HUES64 (cell line): ENCODE measurements around the gene KPNB1.

ENCODE experiments used
- H3K27ac ChIP-seq: 2 replicates; pipeline ENCODE4 v1.7.0; 2013; ENCODE audit warnings: low read depth, low read length, inconsistent platforms
- H3K27me3 ChIP-seq: 2 replicates; pipeline ENCODE4 v1.6.1; 2013; ENCODE audit warnings: mild to moderate bottlenecking, low read length; ENCODE audit not compliant: insufficient read depth
- H3K36me3 ChIP-seq: 2 replicates; pipeline ENCODE4 v1.6.1; 2013; ENCODE audit warnings: mild to moderate bottlenecking, low read length; ENCODE audit not compliant: insufficient read depth
- H3K4me1 ChIP-seq: 2 replicates; pipeline ENCODE4 v1.6.1; 2013; ENCODE audit warnings: mild to moderate bottlenecking, low read length, moderate library complexity; ENCODE audit not compliant: insufficient read depth
- H3K4me3 ChIP-seq: 2 replicates; pipeline ENCODE4 v1.5.1; 2013; ENCODE audit warnings: mild to moderate bottlenecking, low read length, moderate library complexity
- H3K9ac ChIP-seq: 2 replicates; pipeline ENCODE4 v1.6.1; 2013; ENCODE audit warnings: mild to moderate bottlenecking, low read depth, low read length
- H3K9me3 ChIP-seq: 2 replicates; pipeline ENCODE4 v1.6.1; 2013; ENCODE audit warnings: low read depth, low read length; ENCODE audit not compliant: insufficient read depth
- WGBS: fragments of 150-250, 120-280 bp; methylation state at CpG from one replicate; pipeline ENCODE4 v1.1.7; 2013; ENCODE audit warnings: missing lambda C conversion rate; 5-methylcytosine and 5-hydroxymethylcytosine counted together

The KPNB1 gene

DNA sequence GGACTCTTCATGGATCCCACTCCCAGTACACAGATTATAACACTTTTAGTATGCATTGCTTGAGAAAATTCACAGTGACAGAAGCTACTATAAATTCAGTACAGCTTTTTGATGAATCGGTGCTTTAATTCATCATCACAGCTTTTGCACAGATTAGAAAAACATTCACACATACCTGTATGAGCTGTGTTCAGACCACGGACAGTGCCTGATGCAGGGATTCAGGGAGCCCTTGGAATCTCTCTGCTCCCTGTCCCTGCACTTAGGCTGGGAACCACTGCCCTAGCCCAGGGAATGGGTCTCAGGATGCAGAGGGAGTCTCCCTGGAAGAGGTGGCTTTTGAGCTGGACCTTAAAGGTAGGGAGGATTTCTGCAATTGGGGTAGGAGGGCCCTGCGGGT lies 58.2 kb downstream of the KPNB1 start:
- Histone ChIP-seq H3K4me3 (peak overlapping the region; percentile 45; the same call in 1 of the 2 replicates), H3K9ac (no peak overlapping the region), H3K36me3 (no peaks in the 10 kb centered on the region), H3K27ac (no peak overlapping the region), H3K9me3 (no peaks in the 10 kb centered on the region), H3K4me1 (no peaks in the 10 kb centered on the region), H3K27me3 (peaks cover 34% of the 10 kb centered on the region)
- WGBS = 64% methylated on average over 3 of the region's 3 CpGs

DNA sequence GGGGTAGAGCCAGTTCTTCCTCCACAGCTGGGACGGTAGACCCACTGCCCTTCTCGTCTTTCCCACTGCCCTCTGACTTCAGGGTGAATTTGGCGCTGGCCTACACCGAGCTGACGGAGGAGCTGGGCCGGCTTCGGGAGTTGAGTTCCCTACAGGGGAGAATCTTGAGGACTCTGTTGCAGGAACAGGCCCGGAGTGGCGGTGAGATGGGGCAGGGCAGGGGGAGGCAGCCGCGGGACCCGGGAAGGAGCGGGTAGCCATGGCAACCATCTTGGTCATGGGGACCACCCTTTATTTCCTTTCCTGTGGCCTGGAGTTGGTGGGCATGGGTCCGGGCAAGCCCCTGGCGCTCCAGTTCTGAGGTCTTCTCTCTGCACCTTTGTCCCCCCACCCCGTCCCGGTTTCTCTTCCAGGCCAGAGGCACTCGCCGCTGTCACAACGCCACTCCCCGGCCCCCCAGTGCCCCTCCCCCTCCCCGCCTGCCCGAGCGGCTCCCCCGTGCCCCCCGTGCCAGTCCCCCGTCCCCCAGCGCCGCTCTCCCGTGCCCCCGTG lies 58.7 kb downstream of the KPNB1 start:
- 19% methylated on average over 28 of the region's 31 CpGs for WGBS
- no peak overlapping the region for H3K9ac ChIP-seq
- peak overlapping the region; percentile 45 for H3K4me3 ChIP-seq
- no peaks in the 10 kb centered on the region for H3K9me3 ChIP-seq
- H3K27me3 ChIP-seq = peaks cover 34% of the 10 kb centered on the region
- no peak overlapping the region for H3K27ac ChIP-seq
- H3K36me3 ChIP-seq = no peaks in the 10 kb centered on the region
- H3K4me1 ChIP-seq = no peaks in the 10 kb centered on the region

DNA sequence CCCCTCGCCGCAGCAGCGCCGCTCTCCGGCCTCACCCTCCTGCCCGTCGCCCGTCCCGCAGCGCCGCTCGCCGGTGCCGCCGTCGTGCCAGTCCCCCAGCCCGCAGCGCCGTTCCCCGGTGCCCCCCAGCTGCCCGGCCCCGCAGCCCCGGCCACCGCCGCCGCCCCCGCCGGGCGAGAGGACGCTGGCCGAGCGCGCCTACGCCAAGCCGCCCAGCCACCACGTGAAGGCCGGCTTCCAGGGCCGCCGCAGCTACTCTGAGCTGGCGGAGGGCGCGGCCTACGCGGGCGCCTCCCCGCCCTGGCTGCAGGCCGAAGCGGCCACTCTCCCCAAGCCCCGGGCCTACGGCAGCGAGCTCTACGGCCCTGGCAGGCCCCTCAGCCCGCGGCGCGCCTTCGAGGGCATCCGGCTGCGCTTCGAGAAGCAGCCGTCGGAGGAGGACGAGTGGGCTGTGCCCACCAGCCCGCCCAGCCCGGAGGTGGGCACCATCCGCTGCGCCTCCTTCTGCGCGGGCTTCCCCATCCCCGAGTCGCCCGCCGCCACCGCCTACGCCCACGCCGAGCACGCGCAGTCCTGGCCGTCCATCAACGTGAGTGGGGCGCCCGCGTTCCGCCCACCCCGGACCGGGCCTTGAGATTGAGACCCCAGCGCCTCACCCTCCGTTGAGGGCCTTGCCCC lies 59.3 kb downstream of the KPNB1 start:
- peaks cover 1% of the 10 kb centered on the region; the same call in 1 of the 2 replicates for H3K4me1 ChIP-seq

DNA sequence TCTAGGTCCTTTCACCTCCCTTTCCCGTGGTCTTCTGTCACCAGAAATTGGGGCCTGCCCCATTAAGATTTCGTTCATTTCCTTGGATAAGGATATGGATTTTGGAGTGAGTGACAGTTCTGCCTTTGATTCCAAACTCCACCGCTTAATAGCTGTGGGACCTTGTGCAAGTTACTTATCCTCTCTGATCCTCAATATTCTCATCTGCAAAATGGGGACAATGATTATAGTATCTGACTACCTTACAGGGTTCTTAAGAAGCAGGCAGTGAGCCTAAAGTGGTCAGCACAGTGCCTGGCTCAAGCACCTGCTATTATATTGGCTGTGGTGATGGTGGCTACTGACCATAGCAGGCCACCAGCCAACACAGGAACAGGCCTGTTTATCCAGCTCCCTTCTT lies 59.9 kb downstream of the KPNB1 start:
- Histone ChIP-seq H3K4me1 (peaks cover 7% of the 10 kb centered on the region; the same call in 1 of the 2 replicates), H3K27ac (no peak overlapping the region)

More for the DNA sequence above, 59.3 kb downstream of the KPNB1 start:
- H3K27ac ChIP-seq = no peak overlapping the region
- no peak overlapping the region for H3K9ac ChIP-seq
- H3K4me3 ChIP-seq = peak overlapping the region; percentile 45
- H3K27me3 ChIP-seq = peaks cover 39% of the 10 kb centered on the region
- H3K36me3 ChIP-seq = no peaks in the 10 kb centered on the region
- H3K9me3 ChIP-seq = no peaks in the 10 kb centered on the region
- WGBS = 35% methylated on average over 89 of the region's 89 CpGs

GRCh38 chr17:47711366-47712099 lies 61.8 kb downstream of the KPNB1 start:
- H3K4me3 ChIP-seq = no peak overlapping the region
- no peaks in the 10 kb centered on the region for H3K9me3 ChIP-seq
- H3K36me3 ChIP-seq = no peaks in the 10 kb centered on the region
- no peak overlapping the region for H3K27ac ChIP-seq
- H3K4me1 ChIP-seq = peaks cover 8% of the 10 kb centered on the region; the same call in 1 of the 2 replicates
- 90% methylated on average over 14 of the region's 15 CpGs for WGBS
- no peak overlapping the region for H3K9ac ChIP-seq
- H3K27me3 ChIP-seq = peaks cover 39% of the 10 kb centered on the region

More for the DNA sequence above, 59.9 kb downstream of the KPNB1 start:
- no peaks in the 10 kb centered on the region for H3K9me3 ChIP-seq
- peaks cover 39% of the 10 kb centered on the region for H3K27me3 ChIP-seq
- H3K36me3 ChIP-seq = no peaks in the 10 kb centered on the region
- WGBS = 94% methylated on average over 3 of the region's 3 CpGs
- no peak overlapping the region for H3K9ac ChIP-seq
- H3K4me3 ChIP-seq = peak overlapping the region; percentile 45; the same call in 1 of the 2 replicates

DNA sequence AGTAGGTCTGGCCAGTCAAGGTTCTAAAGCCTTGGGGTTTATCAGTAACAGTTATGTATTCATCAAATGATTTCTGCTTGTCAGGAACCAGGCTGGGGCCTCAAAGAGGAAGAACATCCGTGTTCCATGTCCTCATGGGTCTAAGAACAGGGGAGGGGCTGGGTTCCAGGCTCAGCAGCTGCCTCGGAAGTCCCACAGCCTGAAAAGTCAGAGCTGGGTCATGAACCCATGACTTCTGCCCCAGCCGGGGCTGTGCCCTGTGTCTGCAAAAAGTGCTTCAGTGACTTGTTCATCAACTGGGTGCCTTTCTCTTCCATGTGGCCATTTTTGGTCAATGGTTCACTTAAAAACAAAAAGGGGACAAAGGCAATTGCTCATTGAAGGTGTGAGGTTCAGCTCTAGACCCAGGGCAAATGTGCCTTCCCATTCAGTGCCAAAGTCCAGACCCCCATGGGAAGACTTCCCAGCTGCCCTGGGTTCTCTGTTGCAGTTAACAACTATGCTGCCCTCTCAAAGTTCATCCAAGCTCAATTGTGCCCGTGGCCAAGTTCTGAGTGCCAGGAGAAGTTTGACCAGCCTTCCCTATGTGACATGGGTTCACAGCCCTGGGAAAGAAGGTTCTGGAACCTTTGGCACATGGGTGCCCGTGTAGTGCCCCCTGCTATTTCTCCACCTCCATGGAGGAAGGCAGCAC lies 62.8 kb downstream of the KPNB1 start:
- peaks cover 32% of the 10 kb centered on the region for H3K27me3 ChIP-seq
- H3K27ac ChIP-seq = no peak overlapping the region
- 83% methylated on average over 5 of the region's 5 CpGs for WGBS
- no peaks in the 10 kb centered on the region for H3K36me3 ChIP-seq
- H3K4me3 ChIP-seq = no peak overlapping the region
- peaks cover 8% of the 10 kb centered on the region; the same call in 1 of the 2 replicates for H3K4me1 ChIP-seq
- H3K9me3 ChIP-seq = no peaks in the 10 kb centered on the region
- no peak overlapping the region for H3K9ac ChIP-seq

GRCh38 chr17:47713980-47714700 lies 64.4 kb downstream of the KPNB1 start:
- no peak overlapping the region for H3K27ac ChIP-seq
- no peaks in the 10 kb centered on the region for H3K36me3 ChIP-seq
- H3K4me1 ChIP-seq = peaks cover 8% of the 10 kb centered on the region; the same call in 1 of the 2 replicates
- H3K4me3 ChIP-seq = no peak overlapping the region
- peaks cover 28% of the 10 kb centered on the region for H3K27me3 ChIP-seq
- no peaks in the 10 kb centered on the region for H3K9me3 ChIP-seq
- 58% methylated on average over 13 of the region's 15 CpGs for WGBS
- H3K9ac ChIP-seq = no peak overlapping the region

GRCh38 chr17:47714773-47715396 lies 65.2 kb downstream of the KPNB1 start:
- Histone ChIP-seq H3K27ac (no peak overlapping the region), H3K4me1 (peaks cover 8% of the 10 kb centered on the region; the same call in 1 of the 2 replicates), H3K9ac (no peak overlapping the region), H3K36me3 (no peaks in the 10 kb centered on the region), H3K9me3 (no peaks in the 10 kb centered on the region), H3K4me3 (no peak overlapping the region), H3K27me3 (peaks cover 25% of the 10 kb centered on the region)
- 74% methylated on average over 3 of the region's 6 CpGs for WGBS

- no peak overlapping the region for H3K9ac ChIP-seq
- H3K27me3 ChIP-seq = peaks cover 33% of the 10 kb centered on the region
- H3K9me3 ChIP-seq = no peaks in the 10 kb centered on the region
- H3K27ac ChIP-seq = no peak overlapping the region
- H3K36me3 ChIP-seq = no peaks in the 10 kb centered on the region
- WGBS = 87% methylated on average over 6 of the region's 10 CpGs
- H3K4me1 ChIP-seq = peaks cover 8% of the 10 kb centered on the region; the same call in 1 of the 2 replicates
- no peak overlapping the region for H3K4me3 ChIP-seq
Observed at GRCh38 chr17:47715669-47716325, 66.1 kb downstream of the KPNB1 start.

GRCh38 chr17:47716375-47716774 lies 66.7 kb downstream of the KPNB1 start:
- Histone ChIP-seq H3K27me3 (peaks cover 39% of the 10 kb centered on the region), H3K36me3 (no peaks in the 10 kb centered on the region), H3K9me3 (no peaks in the 10 kb centered on the region), H3K27ac (no peak overlapping the region), H3K9ac (no peak overlapping the region), H3K4me3 (no peak overlapping the region), H3K4me1 (peaks cover 8% of the 10 kb centered on the region)
- 94% methylated on average over 3 of the region's 3 CpGs for WGBS
